GM10266 (cell line): Measurements from ENCODE around the gene CLK4.
A peak's percentile ranks its signal among the peaks of the same experiment; 100 is the strongest.

ENCODE experiments used
- DNase-seq: peaks from one replicate; pipeline ENCODE4 v3.0.0; 2012; ENCODE audit errors: extremely low spot score
- TF ChIP-seq, protein P1 (sequence below): IDR thresholded peaks from 2 replicates; pipeline ENCODE4 v1.5.1; 2012; ENCODE audit warnings: mild to moderate bottlenecking, low read depth; ENCODE audit not compliant: control insufficient read depth, insufficient read depth; ENCODE audit errors: missing control alignments

CLK4 gene

DNA sequence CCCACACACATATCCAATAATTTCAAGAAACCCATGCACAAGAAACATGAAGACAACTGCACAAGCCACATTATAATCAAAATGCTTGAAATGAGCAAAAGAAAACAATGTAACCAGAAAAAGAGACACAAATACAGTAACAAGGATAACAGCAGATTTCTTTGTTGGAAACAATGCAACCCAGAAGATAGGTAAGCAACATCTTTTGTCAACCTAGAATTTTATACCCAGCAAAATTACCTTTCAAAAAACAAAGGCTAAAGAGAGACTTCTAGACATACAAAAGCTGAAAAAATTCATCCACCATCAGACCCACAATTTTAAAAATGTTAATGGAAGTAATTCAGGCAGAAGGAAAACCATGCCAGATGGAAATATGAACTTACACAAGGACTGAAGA is 31.7 kb downstream of the CLK4 start:
- TF ChIP-seq, protein P1, sequence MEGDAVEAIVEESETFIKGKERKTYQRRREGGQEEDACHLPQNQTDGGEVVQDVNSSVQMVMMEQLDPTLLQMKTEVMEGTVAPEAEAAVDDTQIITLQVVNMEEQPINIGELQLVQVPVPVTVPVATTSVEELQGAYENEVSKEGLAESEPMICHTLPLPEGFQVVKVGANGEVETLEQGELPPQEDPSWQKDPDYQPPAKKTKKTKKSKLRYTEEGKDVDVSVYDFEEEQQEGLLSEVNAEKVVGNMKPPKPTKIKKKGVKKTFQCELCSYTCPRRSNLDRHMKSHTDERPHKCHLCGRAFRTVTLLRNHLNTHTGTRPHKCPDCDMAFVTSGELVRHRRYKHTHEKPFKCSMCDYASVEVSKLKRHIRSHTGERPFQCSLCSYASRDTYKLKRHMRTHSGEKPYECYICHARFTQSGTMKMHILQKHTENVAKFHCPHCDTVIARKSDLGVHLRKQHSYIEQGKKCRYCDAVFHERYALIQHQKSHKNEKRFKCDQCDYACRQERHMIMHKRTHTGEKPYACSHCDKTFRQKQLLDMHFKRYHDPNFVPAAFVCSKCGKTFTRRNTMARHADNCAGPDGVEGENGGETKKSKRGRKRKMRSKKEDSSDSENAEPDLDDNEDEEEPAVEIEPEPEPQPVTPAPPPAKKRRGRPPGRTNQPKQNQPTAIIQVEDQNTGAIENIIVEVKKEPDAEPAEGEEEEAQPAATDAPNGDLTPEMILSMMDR, result no peak
- no peak for DNase-seq

DNA sequence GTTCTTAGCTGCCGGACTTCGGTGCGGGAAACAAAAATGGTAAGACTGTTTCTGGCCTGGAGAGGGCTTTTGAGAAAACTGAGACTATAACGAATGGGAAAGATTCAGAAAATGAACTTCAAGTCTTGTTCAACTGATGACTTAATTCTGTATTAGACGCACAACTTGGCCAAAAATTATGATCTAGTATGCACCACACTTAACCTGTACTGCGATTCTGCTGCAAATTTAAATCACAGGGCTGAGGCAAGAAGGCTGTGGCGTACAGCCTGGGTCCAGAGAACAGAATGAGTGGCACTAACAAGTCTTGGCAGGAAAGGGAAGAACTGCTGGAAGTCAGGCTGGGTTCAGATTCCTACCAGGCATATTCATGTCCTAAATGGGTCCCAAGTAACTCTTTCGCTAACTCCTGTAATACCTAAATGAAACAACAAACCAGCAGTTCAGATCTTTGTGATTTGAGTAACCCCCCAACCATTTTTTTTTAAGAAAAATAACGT is 35.9 kb downstream of the CLK4 start:
- TF ChIP-seq, protein P1, result no peak

DNA sequence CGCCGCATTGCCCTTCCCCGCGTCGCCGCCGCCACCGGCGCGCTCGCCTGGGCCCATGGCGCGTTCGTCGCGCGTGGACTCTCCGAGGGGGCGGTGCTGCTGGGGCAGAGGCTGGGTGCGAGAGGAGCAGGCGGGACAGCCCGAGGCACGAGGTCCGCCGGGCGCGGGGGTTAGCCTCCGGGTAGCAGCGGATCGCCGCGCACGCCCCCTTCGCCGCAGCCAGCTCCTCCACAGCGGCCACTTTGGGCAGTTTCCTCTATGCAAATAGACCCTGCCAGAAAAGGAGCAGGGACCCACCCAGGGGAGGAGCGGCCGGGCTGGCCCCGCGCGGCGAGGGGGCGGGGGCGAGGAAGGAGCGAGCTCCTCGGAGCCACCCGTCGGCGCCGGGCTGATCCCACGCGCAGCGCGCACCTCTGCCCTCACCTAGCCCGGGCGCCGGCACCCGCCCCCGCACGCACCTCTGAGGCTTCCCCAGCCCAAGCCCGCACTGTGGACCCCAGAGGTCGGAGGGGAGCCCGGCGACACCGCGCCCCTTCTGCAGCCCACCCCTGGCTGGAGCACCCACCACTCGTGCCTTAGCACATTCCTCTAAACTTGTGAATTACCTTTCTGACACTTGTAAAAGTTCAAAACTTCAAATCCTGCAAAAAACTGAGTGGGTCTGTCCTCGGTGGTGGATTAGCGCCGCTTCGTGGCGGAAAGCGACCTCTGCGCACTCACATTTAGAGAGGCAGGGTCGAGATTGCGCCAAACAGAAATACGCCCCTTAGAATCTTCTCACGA is 36.5 kb downstream of the CLK4 start, which contains the start of gene COL23A1:
TSS of gene COL23A1 (minus strand) at position 253 of the 783 bp plus-strand sequence.
- TF ChIP-seq, protein P1, result peak; percentile 49
- DNase-seq, result peak; percentile 72

More for the DNA sequence above, 35.9 kb downstream of the CLK4 start:
- DNase-seq, result no peak

DNA sequence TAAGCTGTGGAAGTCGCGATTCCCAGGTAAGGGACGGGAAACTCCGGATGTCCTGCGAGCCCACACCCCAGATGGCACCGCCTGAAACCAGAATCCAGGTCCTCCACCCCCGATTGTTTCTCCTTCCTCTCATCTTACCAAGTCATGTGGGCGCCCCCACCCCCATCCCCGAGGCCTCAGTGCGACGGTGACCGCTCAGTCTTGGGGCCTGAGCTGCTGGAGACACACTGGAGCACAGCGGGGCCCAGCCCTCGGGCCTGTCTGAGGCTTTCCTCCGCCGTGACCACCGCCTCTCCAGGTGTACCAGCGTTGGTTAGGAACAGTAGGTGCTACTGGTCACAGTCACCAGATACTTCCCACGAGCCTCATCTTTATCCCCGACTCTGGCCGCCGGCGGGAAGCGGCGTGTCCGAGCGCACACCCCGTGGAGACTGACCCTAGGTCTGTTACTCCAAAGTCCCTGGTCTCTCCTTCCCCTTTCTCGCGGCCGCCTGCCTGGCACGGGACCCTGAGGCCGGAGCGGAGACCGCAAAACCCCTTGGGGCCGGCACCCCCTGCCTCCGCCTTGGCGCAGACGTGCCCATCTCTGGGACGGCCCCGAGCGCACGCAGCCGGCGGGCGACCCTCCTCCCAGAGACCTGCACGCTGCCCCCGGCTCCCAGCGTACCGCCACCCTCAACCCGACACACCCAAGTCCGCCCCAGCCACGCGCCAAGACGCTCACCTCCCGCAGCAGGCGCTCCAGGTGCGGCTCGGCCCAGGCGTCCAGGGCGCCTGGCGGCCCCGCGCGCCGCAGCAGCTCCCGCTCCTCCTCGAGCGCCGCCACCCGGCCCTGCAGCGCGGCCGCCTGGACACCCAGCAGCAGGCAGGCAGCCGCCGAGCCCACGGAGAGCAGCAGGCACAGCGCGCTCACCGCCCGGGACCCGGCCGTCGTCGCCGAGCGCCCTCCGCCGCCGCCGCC is 37.4 kb downstream of the CLK4 start:
- no peak for DNase-seq

DNA sequence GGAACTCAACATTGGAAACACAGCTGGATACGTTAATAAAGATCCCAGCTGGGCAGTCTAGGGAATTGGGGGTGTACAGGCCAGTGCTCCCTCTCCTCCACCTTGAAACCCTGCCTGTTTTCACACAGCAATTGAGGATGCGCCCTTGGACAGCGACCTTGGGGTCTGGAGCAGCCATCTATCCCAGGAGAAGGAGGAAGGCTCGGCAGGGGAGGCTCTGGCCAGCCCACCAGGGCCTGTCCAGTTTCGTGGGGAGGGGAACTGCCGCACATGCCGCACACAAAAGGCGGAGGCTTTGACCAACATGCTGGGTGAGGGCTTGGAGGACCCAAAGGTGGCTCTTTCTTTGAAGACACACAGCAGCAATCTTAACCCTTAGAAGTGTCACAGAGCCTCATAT is 38.1 kb downstream of the CLK4 start:
- no peak for DNase-seq
- TF ChIP-seq, protein P1, result no peak

More for the DNA sequence above, 37.4 kb downstream of the CLK4 start:
- TF ChIP-seq, protein P1, result peak; percentile 10

DNA sequence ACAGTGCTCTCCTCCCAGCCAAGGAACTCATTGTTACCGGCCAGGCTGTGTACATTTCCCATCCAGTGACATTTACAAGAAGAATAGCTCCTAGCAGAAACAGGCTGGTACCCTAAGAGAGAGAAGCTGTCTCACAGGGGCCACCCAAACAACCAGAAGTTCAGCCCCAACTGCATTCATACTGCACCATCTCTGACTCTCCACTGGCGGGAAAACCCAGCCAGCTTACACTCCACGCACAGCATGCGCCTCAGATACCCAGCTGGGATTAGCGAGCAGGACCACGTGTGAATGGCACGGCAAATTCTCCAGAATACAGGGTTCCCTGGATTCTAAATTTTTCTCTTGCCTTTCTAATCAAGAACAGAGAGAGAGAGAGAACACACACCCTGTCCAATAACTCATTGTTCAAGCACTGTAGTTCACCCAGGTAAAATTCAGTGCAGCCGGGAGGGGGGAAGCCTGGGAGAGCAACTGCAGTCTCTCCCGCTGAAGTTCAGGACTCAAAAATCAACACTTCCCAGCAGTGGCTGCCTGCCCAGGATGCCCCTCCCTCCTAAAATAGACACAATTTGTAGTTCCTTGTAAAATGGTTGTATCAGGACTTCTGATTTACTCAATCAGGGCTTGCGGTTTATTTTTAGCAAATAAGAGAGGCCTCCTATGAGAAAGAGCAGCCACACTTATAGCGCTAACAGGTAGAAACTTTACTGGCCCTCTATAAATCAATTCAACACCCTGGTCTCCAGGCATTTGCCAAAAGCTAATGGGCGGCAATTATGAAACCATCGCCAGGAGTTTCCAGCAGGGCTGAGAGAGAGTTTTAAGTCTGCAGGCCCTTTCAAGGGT is 38.9 kb downstream of the CLK4 start:
- TF ChIP-seq, protein P1, result no peak
- DNase-seq, result no peak
